Colonic mucosa (tissue), 4 donors: ENCODE data around the gene SHD. TPM values are rescaled to one million over a fixed set of nuclear protein-coding genes. Genes with fewer than 3 reads are reported as not detected.
"Not testable (repeated sequence)": the region's sequence is repeated elsewhere in the genome, so short reads cannot be mapped to it uniquely, and the experiment has no call there.

Experiments used
- DNase-seq: peaks from one replicate; pipeline ENCODE4 v3.0.0-alpha.2; 2020
- H3K27ac ChIP-seq: fragments of 200-600 bp; one replicate; pipeline ENCODE4 v1.8.0; 2021
- H3K27me3 ChIP-seq: fragments of 200-600 bp; one replicate; pipeline ENCODE4 v1.8.0; 2021
- H3K36me3 ChIP-seq: fragments of 200-600 bp; one replicate; pipeline ENCODE4 v1.8.0; 2021
- H3K4me1 ChIP-seq: fragments of 200-600 bp; one replicate; pipeline ENCODE4 v1.8.0; 2021; ENCODE audit warnings: mild to moderate bottlenecking
- H3K4me3 ChIP-seq: fragments of 200-600 bp; one replicate; pipeline ENCODE4 v1.8.0; 2021
- H3K9ac ChIP-seq, 2 donors: one replicate each; pipeline ENCODE4 v1.7.0; 2013; ENCODE audit warnings: control low read depth in 2 of 2, low read depth in 2 of 2, low read length in 2 of 2
- H3K9me3 ChIP-seq: fragments of 200-600 bp; one replicate; pipeline ENCODE4 v1.8.0; 2021
- intact Hi-C: fragments of 100-400 bp; cut with DNase I; formaldehyde crosslinking; loops from one replicate; pipeline ENCODE4 v1.14.1; 2022
- total RNA-seq, 2 donors: library from RNA; stranded (reverse); fragmentation: NEBNext Ultra II Directional in 1 of 2; extraction: Animal tissue kit (Norgen Biotek cat#: 25700) in 1 of 2; gene quantifications; one replicate each; pipeline ENCODE4 v1.2.1, GENCODE V29; 2021
- TF ChIP-seq, protein P1 (sequence below): fragments of 200-600 bp; IDR thresholded peaks from one replicate; pipeline ENCODE4 v1.8.0; 2022; ENCODE audit warnings: antibody characterized with exemption, mild to moderate bottlenecking
- donor health status: healthy.
- donor health status: DM: no; HTN: no; CAD: no.
- donor health status: DM: no; HTN: no; CAD: no.

SHD gene
- total RNA-seq, 2 donors from 2014 or later: 16.8 to 19.3 TPM

DNA sequence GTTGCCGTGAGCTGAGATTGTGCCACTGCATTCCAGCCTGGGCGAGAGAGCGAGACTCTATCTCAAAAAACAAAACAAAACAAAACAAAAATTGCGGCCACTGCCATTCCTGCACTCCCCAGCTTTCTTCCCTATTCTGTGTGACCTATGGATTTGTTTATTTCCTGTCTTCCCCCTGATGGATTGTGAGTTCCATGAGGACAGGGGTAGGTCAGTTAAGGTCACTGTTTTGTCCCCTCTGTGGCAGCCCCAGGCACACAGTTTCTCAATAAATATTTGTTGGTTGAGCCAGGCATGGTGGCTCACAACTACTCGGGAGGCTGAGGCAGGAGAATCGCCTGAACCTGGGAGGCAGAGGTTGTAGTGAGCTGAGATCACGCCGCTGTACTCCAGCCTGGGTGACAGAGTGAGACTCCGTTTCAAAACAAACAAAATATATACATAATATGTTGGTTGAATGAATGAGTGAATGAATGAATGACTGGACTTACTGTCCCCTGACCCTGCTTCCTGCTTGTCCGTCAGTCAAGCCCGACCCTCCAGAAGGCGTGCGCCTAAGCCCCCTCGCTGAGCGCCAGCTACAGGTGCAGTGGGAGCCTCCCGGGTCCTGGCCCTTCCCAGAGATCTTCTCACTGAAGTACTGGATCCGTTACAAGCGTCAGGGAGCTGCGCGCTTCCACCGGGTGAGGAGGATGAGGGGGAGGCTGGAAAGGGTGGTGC is 44.8 kb upstream of the SHD start:
- Histone ChIP-seq H3K27me3 (peaks cover 2% of the 10 kb centered on the region), H3K4me3 (no peak overlapping the region), H3K36me3 (no peaks in the 10 kb centered on the region), H3K9ac (no peak overlapping the region), H3K9me3 (no peaks in the 10 kb centered on the region), H3K27ac (no peak overlapping the region), H3K4me1 (no peaks in the 10 kb centered on the region)
- TF ChIP-seq, protein P1, sequence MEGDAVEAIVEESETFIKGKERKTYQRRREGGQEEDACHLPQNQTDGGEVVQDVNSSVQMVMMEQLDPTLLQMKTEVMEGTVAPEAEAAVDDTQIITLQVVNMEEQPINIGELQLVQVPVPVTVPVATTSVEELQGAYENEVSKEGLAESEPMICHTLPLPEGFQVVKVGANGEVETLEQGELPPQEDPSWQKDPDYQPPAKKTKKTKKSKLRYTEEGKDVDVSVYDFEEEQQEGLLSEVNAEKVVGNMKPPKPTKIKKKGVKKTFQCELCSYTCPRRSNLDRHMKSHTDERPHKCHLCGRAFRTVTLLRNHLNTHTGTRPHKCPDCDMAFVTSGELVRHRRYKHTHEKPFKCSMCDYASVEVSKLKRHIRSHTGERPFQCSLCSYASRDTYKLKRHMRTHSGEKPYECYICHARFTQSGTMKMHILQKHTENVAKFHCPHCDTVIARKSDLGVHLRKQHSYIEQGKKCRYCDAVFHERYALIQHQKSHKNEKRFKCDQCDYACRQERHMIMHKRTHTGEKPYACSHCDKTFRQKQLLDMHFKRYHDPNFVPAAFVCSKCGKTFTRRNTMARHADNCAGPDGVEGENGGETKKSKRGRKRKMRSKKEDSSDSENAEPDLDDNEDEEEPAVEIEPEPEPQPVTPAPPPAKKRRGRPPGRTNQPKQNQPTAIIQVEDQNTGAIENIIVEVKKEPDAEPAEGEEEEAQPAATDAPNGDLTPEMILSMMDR: no peak
- intact Hi-C loops: no loop called here
- no peak for DNase-seq

DNA sequence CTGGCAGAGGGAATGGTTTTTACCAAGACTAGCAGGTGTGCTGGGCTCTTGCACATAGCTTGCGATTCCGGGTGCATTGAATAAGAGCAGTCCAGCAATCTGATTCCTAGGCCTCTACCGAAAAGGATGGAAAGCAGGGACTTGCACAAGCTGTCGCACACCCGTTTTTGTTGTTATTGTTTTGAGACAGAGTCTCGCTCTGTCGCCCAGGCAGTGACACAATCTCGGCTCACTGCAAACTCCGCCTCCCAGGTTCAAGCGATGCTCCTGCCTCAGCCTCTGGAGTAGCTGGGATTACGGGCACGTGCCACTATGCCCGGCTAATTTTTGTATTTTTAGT is 44.2 kb upstream of the SHD start:
- DNase-seq: no peak
- Histone ChIP-seq H3K9me3 (no peaks in the 10 kb centered on the region), H3K27ac (no peak overlapping the region), H3K27me3 (no peaks in the 10 kb centered on the region), H3K4me3 (no peak overlapping the region), H3K9ac (no peak overlapping the region), H3K4me1 (no peaks in the 10 kb centered on the region), H3K36me3 (no peaks in the 10 kb centered on the region)
- intact Hi-C loops: no loop called here
- TF ChIP-seq, protein P1: no peak

DNA sequence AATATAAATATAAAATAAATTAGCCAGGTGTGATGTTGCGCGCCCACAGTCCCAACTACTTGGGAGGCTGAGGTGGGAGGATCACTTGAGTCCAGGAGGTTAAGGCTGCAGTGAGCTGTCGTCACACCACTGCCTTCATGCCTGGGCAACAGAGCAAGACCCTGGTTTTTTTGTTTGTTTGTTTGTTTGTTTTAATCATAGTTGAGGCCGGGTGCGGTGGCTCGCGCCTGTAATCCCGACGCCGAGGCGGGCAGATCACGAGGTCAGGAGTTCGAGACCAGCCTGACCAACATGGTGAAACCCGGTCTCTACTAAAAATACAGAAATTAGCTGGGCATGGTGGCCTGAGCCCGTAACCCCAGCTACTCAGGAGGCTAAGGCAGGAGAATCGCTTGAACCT is 41.6 kb upstream of the SHD start:
- H3K27ac ChIP-seq, intact Hi-C loops, DNase-seq: not testable (repeated sequence)

DNA sequence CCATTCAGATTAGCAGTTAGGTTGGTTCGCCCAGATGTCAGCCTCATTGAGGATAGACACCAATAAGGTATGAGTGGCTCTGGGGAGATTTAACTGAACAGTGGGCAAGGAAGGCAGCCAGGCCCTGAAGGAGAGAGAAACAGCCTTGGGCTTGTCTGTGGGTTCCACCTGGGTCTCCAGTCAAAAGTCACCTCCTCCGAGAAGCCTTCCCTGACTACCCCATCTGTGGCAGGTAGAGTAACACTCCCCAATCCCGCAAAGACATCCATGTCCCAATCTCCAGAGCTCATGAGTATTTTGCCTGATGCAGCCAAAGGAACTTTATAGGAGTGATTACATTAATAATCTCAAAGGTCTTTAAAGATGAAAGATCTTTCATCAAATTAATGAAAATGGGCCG is 40.2 kb upstream of the SHD start:
- no peak overlapping the region for H3K9ac ChIP-seq
- no peaks in the 10 kb centered on the region for H3K4me1 ChIP-seq
- no peaks in the 10 kb centered on the region for H3K9me3 ChIP-seq
- TF ChIP-seq, protein P1: no peak
- DNase-seq: no peak
- H3K27me3 ChIP-seq: no peaks in the 10 kb centered on the region
- intact Hi-C loops: no loop called here
- H3K36me3 ChIP-seq: no peaks in the 10 kb centered on the region
- H3K27ac ChIP-seq: no peak overlapping the region
- no peak overlapping the region for H3K4me3 ChIP-seq

More for the DNA sequence above, 41.6 kb upstream of the SHD start:
- not testable (repeated sequence) for H3K4me1 ChIP-seq, H3K36me3 ChIP-seq, H3K4me3 ChIP-seq, H3K9me3 ChIP-seq, H3K9ac ChIP-seq, H3K27me3 ChIP-seq

DNA sequence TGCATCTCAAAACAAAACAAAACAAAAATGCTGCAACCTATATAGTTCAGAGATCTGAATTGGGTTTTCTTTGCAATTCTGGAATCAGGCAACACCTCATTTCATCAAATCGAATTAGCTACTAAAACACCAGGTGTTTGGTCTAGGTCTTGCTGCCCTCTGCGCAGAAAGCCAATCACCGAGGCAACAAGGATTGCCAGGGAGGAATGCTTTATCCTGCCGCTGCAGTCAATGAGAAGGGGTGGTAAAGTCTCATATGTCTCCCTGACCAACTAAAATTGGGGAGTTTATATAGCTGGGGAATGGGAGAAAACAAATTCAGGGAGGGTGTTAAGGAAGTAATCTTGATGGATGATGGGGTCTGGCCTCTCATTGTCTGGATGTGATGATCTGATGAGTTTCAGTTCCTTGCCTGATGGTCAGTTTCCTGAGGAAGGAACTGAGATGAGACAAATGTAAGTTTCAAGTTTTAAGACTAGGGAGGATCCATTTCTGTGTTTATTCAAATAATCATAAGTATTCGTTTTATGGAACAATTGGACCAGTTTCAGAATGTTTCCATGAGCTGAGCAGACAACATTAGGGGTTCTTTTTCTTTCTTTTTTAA is 37.1 kb upstream of the SHD start:
- intact Hi-C loops: no loop called here
- H3K9ac ChIP-seq: no peak overlapping the region
- H3K4me1 ChIP-seq: no peaks in the 10 kb centered on the region
- TF ChIP-seq, protein P1: no peak
- DNase-seq: no peak
- no peaks in the 10 kb centered on the region for H3K36me3 ChIP-seq
- no peak overlapping the region for H3K27ac ChIP-seq
- H3K9me3 ChIP-seq: no peaks in the 10 kb centered on the region
- no peaks in the 10 kb centered on the region for H3K27me3 ChIP-seq
- H3K4me3 ChIP-seq: no peak overlapping the region

DNA sequence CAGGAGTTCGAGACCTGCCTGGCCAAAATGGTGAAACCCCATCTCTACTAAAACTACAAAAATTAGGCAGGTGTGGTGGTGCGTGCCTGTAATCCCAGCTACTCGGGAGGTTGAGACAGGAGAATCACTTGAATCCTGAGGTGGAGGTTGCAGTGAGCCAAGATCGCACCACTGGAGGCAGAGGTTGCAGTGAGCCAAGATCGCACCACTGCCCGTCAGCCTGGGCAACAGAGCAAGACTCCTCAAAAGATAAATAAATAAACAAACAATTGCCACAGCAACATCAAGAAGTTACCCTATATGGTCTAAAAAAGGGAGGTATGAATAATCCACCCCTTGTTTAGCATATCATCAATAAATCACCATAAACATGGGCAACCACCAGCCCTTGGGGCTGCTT is 33.1 kb upstream of the SHD start:
- H3K9me3 ChIP-seq, H3K4me1 ChIP-seq, H3K27me3 ChIP-seq, intact Hi-C loops, DNase-seq, H3K27ac ChIP-seq, H3K4me3 ChIP-seq: not testable (repeated sequence)
- H3K9ac ChIP-seq: peak overlapping the region in 1 of 2 donors; percentile 35
- H3K36me3 ChIP-seq: peaks cover 11% of the 10 kb centered on the region
